T-helper 1 cell treated with Interleukin-12 subunit alpha and Interleukin-12 subunit beta and Interleukin-4 antibody, amounts not matched to agents 30 ng/mL and 1 ng/mL, for 36 hours (primary cell): ENCODE results near the gene HCRTR2. TPM values are rescaled to one million over a fixed set of nuclear protein-coding genes. Genes with fewer than 3 reads are reported as not detected.
"Not testable (repeated sequence)": the region's sequence is repeated elsewhere in the genome, so short reads cannot be mapped to it uniquely, and the experiment has no call there.

Experiments used
- intact Hi-C: fragments of 100-400 bp; cut with micrococcal nuclease; formaldehyde crosslinking; loops from one replicate; pipeline ENCODE4 v1.15.1; 2024
- total RNA-seq: library from RNA; stranded (reverse); gene quantifications from 2 replicates; pipeline ENCODE4 v1.2.3, GENCODE V29; 2022

Gene HCRTR2
- not detected in 2 replicates for total RNA-seq

- intact Hi-C loops: no loop called here
Measured at GRCh38 chr6:55174211-55175026, at the start of gene HCRTR2. Gene HCRTR2, plus strand, starts transcription at chr6:55174515. Its CDS starts 73 bp downstream, at chr6:55174588.

GRCh38 chr6:55130806-55131324 lies 43.5 kb upstream of the HCRTR2 start:
- intact Hi-C loops: no loop called here

- intact Hi-C loops: no loop called here
Measured at GRCh38 chr6:55131616-55132015, 42.7 kb upstream of the HCRTR2 start.

- intact Hi-C loops: no loop called here
Measured at GRCh38 chr6:55136916-55137315, 37.4 kb upstream of the HCRTR2 start.

DNA sequence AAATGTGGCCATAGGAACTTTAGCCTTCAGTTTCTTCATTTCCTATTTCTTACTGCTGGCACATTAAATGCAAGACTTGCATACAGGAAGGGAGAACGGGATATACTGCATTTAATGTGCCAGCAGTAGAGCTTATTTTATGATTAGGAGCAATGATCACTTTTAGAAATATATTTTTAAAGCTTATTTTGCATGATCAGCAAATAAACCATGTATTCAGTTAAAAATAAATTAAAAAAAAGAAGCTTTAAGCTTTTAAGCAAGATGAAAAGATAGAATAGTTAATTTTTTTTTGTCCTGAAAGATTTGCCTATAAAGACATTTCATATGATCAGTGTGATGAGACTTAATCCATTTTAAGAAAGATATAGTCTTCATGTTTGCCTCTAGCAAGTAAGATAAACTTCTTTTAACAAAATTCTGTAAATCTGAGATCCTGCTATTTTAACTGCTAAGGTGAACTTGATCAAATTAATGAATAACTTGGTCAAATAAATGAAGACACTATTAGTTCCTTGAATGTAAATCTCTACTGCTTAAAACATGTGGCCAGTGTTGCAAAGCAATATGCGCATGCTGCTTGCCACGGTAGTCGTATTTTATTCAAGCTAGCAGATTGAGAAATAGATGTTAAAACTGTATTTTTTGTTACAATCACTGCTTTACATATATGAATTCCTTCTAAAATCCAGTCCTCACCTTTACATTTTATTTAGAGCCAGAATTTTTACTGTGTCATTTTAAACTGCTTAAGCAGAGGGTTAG lies 36.2 kb upstream of the HCRTR2 start:
- intact Hi-C loops: no loop called here

GRCh38 chr6:55141611-55142010 lies 32.7 kb upstream of the HCRTR2 start:
- intact Hi-C loops: no loop called here

GRCh38 chr6:55142610-55143009 lies 31.7 kb upstream of the HCRTR2 start:
- intact Hi-C loops: no loop called here

GRCh38 chr6:55153284-55153683 lies 21.0 kb upstream of the HCRTR2 start:
- intact Hi-C loops: no loop called here

- intact Hi-C loops: not testable (repeated sequence)
Measured at GRCh38 chr6:55158784-55159183, 15.5 kb upstream of the HCRTR2 start.

DNA sequence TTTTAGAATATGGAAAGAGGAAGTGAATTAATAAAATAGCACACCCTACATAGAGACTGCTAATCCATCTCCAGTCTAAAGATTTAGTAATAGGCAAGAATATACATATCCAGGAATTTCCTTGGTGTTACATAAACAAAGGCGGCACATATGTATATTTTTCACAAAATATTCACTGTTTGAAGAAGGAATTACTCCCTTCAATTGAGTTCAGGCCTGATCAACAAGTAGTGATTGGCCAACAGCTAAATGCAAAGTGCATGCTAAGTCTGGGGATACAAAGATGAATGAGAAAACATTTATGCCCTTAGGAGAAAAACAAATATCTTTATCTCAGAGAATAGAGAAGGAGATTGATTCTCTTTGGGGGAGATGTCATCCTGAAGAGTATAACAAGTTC lies 6.5 kb upstream of the HCRTR2 start:
- intact Hi-C loops: no loop called here

GRCh38 chr6:55175078-55176049 lies 1.0 kb downstream of the HCRTR2 start:
- intact Hi-C loops: no loop called here

- intact Hi-C loops: no loop called here
Measured at GRCh38 chr6:55176958-55177357, 2.6 kb downstream of the HCRTR2 start.

DNA sequence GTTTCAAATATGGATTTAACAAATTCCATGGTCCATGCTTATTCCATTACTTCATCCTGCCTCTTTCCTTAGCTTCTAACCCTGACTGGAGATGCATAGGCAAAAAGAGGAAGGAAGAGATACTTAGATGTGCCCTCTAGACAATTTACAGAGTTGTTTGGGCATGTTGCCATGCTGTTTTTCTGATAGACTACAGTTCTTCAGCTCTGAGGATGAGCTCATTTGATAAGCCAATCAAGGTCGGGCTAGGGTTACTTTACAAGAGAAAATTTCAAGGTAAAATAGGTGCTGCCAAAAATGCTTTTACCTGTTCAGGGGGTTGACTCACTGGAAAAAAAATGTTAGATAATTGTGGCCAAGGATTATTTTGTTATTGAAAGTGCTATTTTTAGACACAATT lies 5.9 kb downstream of the HCRTR2 start:
- intact Hi-C loops: no loop called here

GRCh38 chr6:55182016-55182650 lies 7.8 kb downstream of the HCRTR2 start:
- intact Hi-C loops: no loop called here

- intact Hi-C loops: no loop called here
Measured at GRCh38 chr6:55184782-55185530, 10.6 kb downstream of the HCRTR2 start.

- intact Hi-C loops: no loop called here
Measured at GRCh38 chr6:55198715-55199114, 24.4 kb downstream of the HCRTR2 start.

GRCh38 chr6:55199239-55199638 lies 24.9 kb downstream of the HCRTR2 start:
- intact Hi-C loops: no loop called here

- intact Hi-C loops: no loop called here
Measured at GRCh38 chr6:55208478-55209458, 34.5 kb downstream of the HCRTR2 start.

- intact Hi-C loops: no loop called here
Measured at GRCh38 chr6:55210952-55211351, 36.6 kb downstream of the HCRTR2 start.
